Activated naive CD8-positive, alpha-beta T cell treated with anti-CD3 and anti-CD28 coated beads for 36 hours (primary cell): ENCODE measurements around the gene GSTA5. TPM values are rescaled to one million over a fixed set of nuclear protein-coding genes. Genes with fewer than 3 reads are reported as not detected.
"Not testable (repeated sequence)": the region's sequence is repeated elsewhere in the genome, so short reads cannot be mapped to it uniquely, and the experiment has no call there.

Source experiments
- DNase-seq: peaks from one replicate; pipeline ENCODE4 v3.0.0; 2021
- H3K27ac Mint-ChIP-seq: one replicate; pipeline ENCODE4 v1.8.0; 2022; ENCODE audit warnings: mild to moderate bottlenecking, moderate library complexity, mixed read lengths
- H3K27me3 Mint-ChIP-seq: one replicate; pipeline ENCODE4 v1.8.0; 2022; ENCODE audit warnings: mild to moderate bottlenecking, mixed read lengths
- H3K36me3 Mint-ChIP-seq: one replicate; pipeline ENCODE4 v1.8.0; 2021; ENCODE audit warnings: mild to moderate bottlenecking, mixed read lengths
- H3K4me1 Mint-ChIP-seq: one replicate; pipeline ENCODE4 v1.8.0; 2021; ENCODE audit warnings: mixed read lengths
- H3K4me3 Mint-ChIP-seq: one replicate; pipeline ENCODE4 v1.8.0; 2022; ENCODE audit warnings: mild to moderate bottlenecking, moderate library complexity, mixed read lengths
- H3K9me3 Mint-ChIP-seq: one replicate; pipeline ENCODE4 v1.8.0; 2022; ENCODE audit warnings: mixed read lengths
- total RNA-seq, 2 experiments: library from RNA; stranded (reverse); gene quantifications; one replicate each; pipeline ENCODE4 v1.2.3, GENCODE V29; 2021

GSTA5 gene
- total RNA-seq, 2 experiments from 2014 or later, result not detected

GRCh38 chr6:52786249-52786956 lies 54.2 kb downstream of the GSTA5 start:
- peaks cover 2% of the 10 kb centered on the region for H3K4me1 Mint-ChIP-seq
- no peaks in the 10 kb centered on the region for H3K36me3 Mint-ChIP-seq
- no peak for DNase-seq
- H3K4me3 Mint-ChIP-seq, result no peak overlapping the region
- H3K9me3 Mint-ChIP-seq, result peaks cover 3% of the 10 kb centered on the region
- peaks cover 16% of the 10 kb centered on the region for H3K27me3 Mint-ChIP-seq
- H3K27ac Mint-ChIP-seq, result no peak overlapping the region

- not testable (repeated sequence) for DNase-seq, H3K36me3 Mint-ChIP-seq, H3K4me1 Mint-ChIP-seq, H3K9me3 Mint-ChIP-seq, H3K27ac Mint-ChIP-seq, H3K4me3 Mint-ChIP-seq
- H3K27me3 Mint-ChIP-seq, result peaks cover 23% of the 10 kb centered on the region
Measured at GRCh38 chr6:52782696-52783274, 57.8 kb downstream of the GSTA5 start.

GRCh38 chr6:52782209-52782608 lies 58.4 kb downstream of the GSTA5 start:
- H3K27me3 Mint-ChIP-seq, result peaks cover 19% of the 10 kb centered on the region
- H3K4me3 Mint-ChIP-seq, DNase-seq, H3K27ac Mint-ChIP-seq, H3K36me3 Mint-ChIP-seq, H3K9me3 Mint-ChIP-seq, H3K4me1 Mint-ChIP-seq: not testable (repeated sequence)

Other genes starting within 250 kb of the GSTA5 start
- 10 to 100 TPM; 19.0 to 19.6 TPM for gene TMEM14A, start 169.7 kb downstream of the GSTA5 start, total RNA-seq
- gene GSTA2, start 77.3 kb downstream of the GSTA5 start, total RNA-seq, result not detected
- gene GSTA1, start 37.0 kb downstream of the GSTA5 start, total RNA-seq, result not detected
- gene GSTA3, start 68.9 kb upstream of the GSTA5 start, total RNA-seq, result not detected
- gene GSTA4, start 154.5 kb upstream of the GSTA5 start, total RNA-seq, result 1 to 10 TPM; 8.4 to 8.5 TPM
- 1 to 10 TPM; 6.2 to 6.4 TPM for gene CILK1, start 221.0 kb upstream of the GSTA5 start, total RNA-seq
- 10 to 100 TPM; 55.4 to 56.2 TPM for gene FBXO9, start 224.6 kb upstream of the GSTA5 start, total RNA-seq